ACC112 (cell line): ENCODE data around the gene P2RY11.

Source experiments
- H2AFZ ChIP-seq: fragments of 200-600 bp; sonication (generic); one replicate; pipeline ENCODE4 v1.6.0; 2017; ENCODE audit warnings: antibody characterized with exemption, low read length; ENCODE audit not compliant: unreplicated experiment
- H3K27ac ChIP-seq: fragments of 200-600 bp; sonication (generic); 2 replicates; pipeline ENCODE4 v1.5.1; 2014; ENCODE audit warnings: low read depth, mild to moderate bottlenecking, antibody characterized with exemption, low read length, moderate library complexity
- H3K27me3 ChIP-seq: fragments of 200-600 bp; sonication (generic); 2 replicates; pipeline ENCODE4 v1.6.1; 2014; ENCODE audit warnings: mild to moderate bottlenecking, antibody characterized with exemption, low read length, moderate library complexity, mixed read lengths; ENCODE audit not compliant: insufficient read depth
- H3K36me3 ChIP-seq: fragments of 200-600 bp; sonication (generic); 2 replicates; pipeline ENCODE4 v1.6.1; 2016; ENCODE audit warnings: mild to moderate bottlenecking, antibody characterized with exemption, low read length, moderate library complexity, mixed read lengths; ENCODE audit not compliant: insufficient read depth
- H3K4me1 ChIP-seq: fragments of 200-600 bp; sonication (generic); one replicate; pipeline ENCODE4 v1.6.1; 2016; ENCODE audit warnings: low read length, mixed read lengths; ENCODE audit not compliant: insufficient read depth, unreplicated experiment, control insufficient read depth
- H3K4me3 ChIP-seq: fragments of 200-600 bp; sonication (generic); 2 replicates; pipeline ENCODE4 v1.5.1; 2014; ENCODE audit warnings: mild to moderate bottlenecking, low read depth, low read length
- H3K79me2 ChIP-seq: fragments of 200-600 bp; sonication (generic); one replicate; pipeline ENCODE4 v1.6.0; 2016; ENCODE audit warnings: low read length; ENCODE audit not compliant: control insufficient read depth, unreplicated experiment, insufficient read depth

The P2RY11 gene

GRCh38 chr19:10106100-10106936 lies 5.2 kb upstream of the P2RY11 start, which contains the start of gene PPAN:
PPAN (plus strand) TSS chr19:10106362; CDS start chr19:10106395, 33 bp downstream.
- H3K4me1 ChIP-seq: peaks cover 11% of the 10 kb centered on the region
- H2AFZ ChIP-seq: no peak within 1 kb of the TSS
- H3K4me3 ChIP-seq: peak within 1 kb of the TSS; percentile 96
- peak within 1 kb of the TSS; percentile 78 for H3K27ac ChIP-seq
- H3K79me2 ChIP-seq: peaks cover 28% of the 10 kb centered on the region
- H3K36me3 ChIP-seq: peaks cover 3% of the 10 kb centered on the region; the same call in 1 of the 2 replicates
- no peaks in the 10 kb centered on the region for H3K27me3 ChIP-seq

- Histone ChIP-seq H3K27ac (peak overlapping the region; percentile 78), H3K79me2 (peaks cover 28% of the 10 kb centered on the region), H3K27me3 (no peaks in the 10 kb centered on the region), H3K4me1 (peaks cover 15% of the 10 kb centered on the region), H3K4me3 (peak overlapping the region; percentile 96), H2AFZ (no peak overlapping the region), H3K36me3 (peaks cover 3% of the 10 kb centered on the region; the same call in 1 of the 2 replicates)
These were observed 4.2 kb upstream of the P2RY11 start for GRCh38 chr19:10107254-10107653.

- H3K27me3 ChIP-seq: no peaks in the 10 kb centered on the region
- H3K79me2 ChIP-seq: peaks cover 28% of the 10 kb centered on the region
- H3K36me3 ChIP-seq: peaks cover 3% of the 10 kb centered on the region; the same call in 1 of the 2 replicates
- H3K27ac ChIP-seq: no peak overlapping the region
- H2AFZ ChIP-seq: no peak overlapping the region
- H3K4me3 ChIP-seq: peak overlapping the region; percentile 96
- H3K4me1 ChIP-seq: peaks cover 20% of the 10 kb centered on the region
These were observed 3.6 kb upstream of the P2RY11 start for GRCh38 chr19:10107817-10108367.

GRCh38 chr19:10109528-10109927 lies 2.0 kb upstream of the P2RY11 start:
- no peaks in the 10 kb centered on the region for H3K27me3 ChIP-seq
- H3K36me3 ChIP-seq: peaks cover 3% of the 10 kb centered on the region; the same call in 1 of the 2 replicates

GRCh38 chr19:10110076-10110971 lies 1.2 kb upstream of the P2RY11 start:
- Histone ChIP-seq H3K79me2 (peaks cover 28% of the 10 kb centered on the region), H2AFZ (no peak overlapping the region), H3K4me1 (peaks cover 23% of the 10 kb centered on the region), H3K4me3 (no peak overlapping the region), H3K27me3 (no peaks in the 10 kb centered on the region), H3K27ac (no peak overlapping the region), H3K36me3 (peaks cover 3% of the 10 kb centered on the region; the same call in 1 of the 2 replicates)

More at GRCh38 chr19:10109528-10109927, 2.0 kb upstream of the P2RY11 start:
- no peak overlapping the region for H3K4me3 ChIP-seq
- peaks cover 28% of the 10 kb centered on the region for H3K79me2 ChIP-seq
- H3K27ac ChIP-seq: no peak overlapping the region
- H3K4me1 ChIP-seq: peaks cover 23% of the 10 kb centered on the region
- H2AFZ ChIP-seq: no peak overlapping the region

- Histone ChIP-seq H3K27me3 (no peaks in the 10 kb centered on the region), H3K4me3 (no peak overlapping the region), H3K4me1 (peaks cover 23% of the 10 kb centered on the region), H3K36me3 (peaks cover 3% of the 10 kb centered on the region; the same call in 1 of the 2 replicates), H2AFZ (no peak overlapping the region), H3K27ac (no peak overlapping the region), H3K79me2 (peaks cover 28% of the 10 kb centered on the region)
These were observed 548 bp upstream of the P2RY11 start for GRCh38 chr19:10110972-10111317.

- peak overlapping the region; percentile 68 for H3K27ac ChIP-seq
- H3K4me1 ChIP-seq: peaks cover 21% of the 10 kb centered on the region
- H3K4me3 ChIP-seq: no peak overlapping the region
- H3K36me3 ChIP-seq: peaks cover 3% of the 10 kb centered on the region; the same call in 1 of the 2 replicates
- H3K79me2 ChIP-seq: peaks cover 18% of the 10 kb centered on the region
- no peak overlapping the region for H2AFZ ChIP-seq
- H3K27me3 ChIP-seq: no peaks in the 10 kb centered on the region
These were observed 706 bp downstream of the P2RY11 start for GRCh38 chr19:10112037-10112761.

- H3K79me2 ChIP-seq: peaks cover 9% of the 10 kb centered on the region
- no peak overlapping the region for H2AFZ ChIP-seq
- H3K4me1 ChIP-seq: peaks cover 12% of the 10 kb centered on the region
- no peak overlapping the region for H3K4me3 ChIP-seq
- peak overlapping the region; percentile 68 for H3K27ac ChIP-seq
- peaks cover 3% of the 10 kb centered on the region; the same call in 1 of the 2 replicates for H3K36me3 ChIP-seq
- H3K27me3 ChIP-seq: no peaks in the 10 kb centered on the region
These were observed 1.6 kb downstream of the P2RY11 start for GRCh38 chr19:10112895-10113591.

- no peaks in the 10 kb centered on the region for H3K27me3 ChIP-seq
- H3K4me1 ChIP-seq: peaks cover 12% of the 10 kb centered on the region
- H3K4me3 ChIP-seq: no peak overlapping the region
- peaks cover 3% of the 10 kb centered on the region; the same call in 1 of the 2 replicates for H3K36me3 ChIP-seq
- H3K79me2 ChIP-seq: peaks cover 6% of the 10 kb centered on the region
- H3K27ac ChIP-seq: no peak overlapping the region
- no peak overlapping the region for H2AFZ ChIP-seq
These were observed 2.1 kb downstream of the P2RY11 start for GRCh38 chr19:10113592-10113963.
